ENCODE data around the gene BCL7A.

BCL7A gene

DNA sequence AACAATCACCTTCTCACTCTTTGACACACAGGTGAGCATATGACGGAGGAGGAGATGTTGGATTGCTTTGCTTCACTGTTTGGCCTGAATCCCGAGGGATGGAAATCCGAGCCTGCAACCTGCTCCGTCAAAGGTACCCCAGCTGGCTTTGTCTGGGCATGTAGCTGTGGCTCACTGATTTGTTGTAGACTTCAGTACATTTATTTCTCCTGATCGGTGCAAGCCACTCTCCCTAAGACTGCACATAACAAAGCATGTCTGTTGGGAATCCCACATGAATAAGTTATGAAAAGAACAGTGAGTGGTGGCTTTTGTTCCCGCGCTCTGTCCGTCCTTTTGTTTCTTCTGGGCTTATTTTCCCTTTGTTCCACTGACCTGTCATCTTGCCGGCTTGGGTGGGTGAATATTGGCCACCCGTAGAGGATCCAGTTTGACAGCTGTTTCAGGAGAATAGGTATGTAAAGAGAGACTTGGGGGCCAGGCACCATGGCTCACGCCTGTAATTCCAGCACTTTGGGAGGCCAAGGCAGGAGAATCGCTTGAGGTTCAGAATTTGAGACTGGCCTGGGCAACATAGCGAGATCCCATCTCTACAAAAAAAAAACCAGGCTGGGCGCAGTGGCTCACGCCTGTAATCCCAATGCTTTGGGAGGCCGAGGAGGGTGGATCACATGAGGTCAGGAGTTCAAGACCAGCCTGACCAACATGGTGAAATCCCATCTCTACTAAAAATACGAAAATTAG, 20.0 kb upstream of the BCL7A start:
- DNase-seq: no peak

DNA sequence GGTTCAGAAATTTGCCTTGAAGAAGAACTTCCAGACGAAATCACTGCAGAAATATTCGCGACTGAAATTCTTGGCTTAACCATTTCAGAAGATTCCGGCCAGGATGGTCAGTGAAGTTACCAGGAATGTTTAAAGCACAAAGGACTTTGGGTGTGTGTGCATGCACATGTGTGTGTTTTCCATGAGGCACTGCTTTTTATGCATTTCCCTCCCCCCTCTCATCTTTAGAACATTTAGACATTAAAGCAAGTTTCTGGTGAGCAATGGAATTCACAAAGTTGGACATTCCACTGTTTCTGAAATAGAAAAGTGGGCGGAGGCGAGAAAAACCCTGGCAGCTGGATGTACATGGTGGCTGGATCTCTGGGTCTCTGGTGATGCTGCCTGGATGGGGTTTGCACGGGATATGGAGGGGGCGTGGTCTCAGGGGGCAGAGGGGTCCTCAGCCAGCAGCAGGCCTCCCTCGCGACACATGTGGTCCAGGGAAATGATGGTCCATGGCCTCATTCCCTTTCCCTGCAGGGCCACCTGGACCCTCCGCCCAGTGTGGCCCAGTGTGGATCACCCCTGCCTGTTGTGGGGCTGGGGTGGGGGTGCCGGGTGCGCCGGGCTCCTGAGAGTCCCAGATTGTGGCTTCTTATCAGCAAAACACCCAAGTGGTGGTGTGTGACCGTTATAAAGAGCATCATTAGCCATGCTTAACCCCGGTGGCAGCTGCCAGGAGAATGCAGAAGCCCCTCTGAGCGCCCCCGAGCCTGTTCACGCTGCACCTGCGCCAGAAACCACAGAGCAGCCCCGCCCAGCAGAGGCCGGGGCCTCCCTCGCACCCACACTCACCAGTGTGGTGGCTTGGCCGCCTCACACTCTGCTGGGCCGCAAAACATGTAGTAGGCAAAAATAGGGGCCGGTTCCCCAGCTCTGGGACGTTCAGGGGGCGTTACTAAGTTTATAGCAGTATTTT, 17.8 kb upstream of the BCL7A start:
- DNase-seq: no peak

DNA sequence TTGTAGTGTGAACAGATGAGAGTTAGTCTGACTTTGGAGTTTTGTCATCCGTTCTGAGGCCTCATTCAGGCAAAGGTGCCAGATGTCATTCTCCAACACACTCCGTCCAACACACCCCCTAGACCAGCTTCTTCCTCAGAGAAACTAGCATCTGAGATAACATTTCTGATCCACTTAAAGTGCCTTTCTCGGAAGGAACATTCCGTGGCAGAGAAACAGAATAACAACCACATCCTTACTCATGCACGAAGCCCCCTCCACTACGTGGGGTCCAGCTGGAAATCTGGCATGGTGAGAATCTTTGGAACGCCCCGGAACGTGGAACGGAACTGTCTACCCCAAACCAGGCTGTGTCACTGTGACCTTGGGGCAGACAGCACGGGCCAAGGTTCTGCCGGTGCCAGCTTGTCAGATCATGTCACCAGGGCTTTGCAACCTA, 17.0 kb upstream of the BCL7A start:
- no peak for DNase-seq

DNA sequence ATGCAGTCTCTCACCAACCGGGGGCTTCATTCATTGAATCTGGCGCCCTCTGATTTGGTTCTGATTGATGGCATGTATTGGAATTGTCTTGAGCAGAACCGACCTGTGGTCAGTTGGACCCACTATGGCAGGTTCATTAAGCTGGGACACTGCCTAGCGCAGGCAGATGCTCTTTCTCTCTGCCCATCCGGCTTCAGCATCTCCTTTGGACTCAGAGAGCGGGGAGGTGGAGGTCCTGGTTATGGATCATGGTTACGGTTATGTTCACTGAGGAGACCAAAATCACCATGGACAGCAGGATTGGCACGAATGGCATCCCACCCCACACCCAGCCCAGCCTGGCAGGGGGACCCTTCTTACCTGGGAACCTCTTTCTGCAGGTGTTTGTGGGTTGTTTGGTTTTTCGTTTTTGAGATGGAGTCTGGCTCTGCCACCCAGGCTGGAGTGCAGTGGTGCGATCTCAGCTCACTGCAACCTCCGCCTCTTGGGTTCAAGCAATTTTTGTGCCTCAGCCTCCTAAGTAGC, 16.4 kb upstream of the BCL7A start:
- no peak for DNase-seq

DNA sequence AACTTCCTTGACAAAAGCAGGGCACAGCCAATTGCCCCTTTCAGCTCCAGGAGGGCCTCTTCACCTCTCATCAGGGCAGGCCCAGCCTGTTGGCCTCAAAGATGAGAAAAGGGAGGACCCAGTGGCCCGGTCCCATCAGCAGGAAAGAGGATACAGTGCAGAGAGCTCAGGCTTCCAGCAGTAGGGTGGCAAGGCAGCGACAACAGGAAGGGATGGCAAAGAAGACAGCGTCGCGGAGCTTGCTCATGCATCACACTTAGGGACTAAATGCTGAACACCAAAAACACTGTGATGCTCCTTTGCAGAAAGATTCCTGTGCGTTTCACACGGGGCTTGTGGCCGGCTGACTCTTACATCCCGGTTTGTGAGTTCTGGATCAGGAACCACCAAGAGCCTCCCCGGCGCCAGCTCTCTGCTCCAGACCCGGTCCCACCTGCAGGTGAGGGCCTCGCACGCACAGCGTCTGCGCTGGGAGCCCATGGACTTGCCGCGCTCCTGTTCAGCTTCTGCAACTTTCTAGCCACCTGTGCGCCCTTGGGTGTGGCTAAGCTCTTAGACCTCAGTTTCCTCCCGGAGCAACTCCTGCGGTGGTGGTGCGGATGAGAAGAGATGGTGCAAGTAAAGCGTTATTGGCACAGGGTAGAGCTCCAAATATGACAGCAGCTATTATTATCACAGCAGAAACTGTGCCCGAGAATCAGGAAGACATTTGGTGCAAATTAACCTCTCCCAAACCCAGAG, 15.3 kb upstream of the BCL7A start:
- DNase-seq: peak in 1 of 5 experiments; percentile 78

DNA sequence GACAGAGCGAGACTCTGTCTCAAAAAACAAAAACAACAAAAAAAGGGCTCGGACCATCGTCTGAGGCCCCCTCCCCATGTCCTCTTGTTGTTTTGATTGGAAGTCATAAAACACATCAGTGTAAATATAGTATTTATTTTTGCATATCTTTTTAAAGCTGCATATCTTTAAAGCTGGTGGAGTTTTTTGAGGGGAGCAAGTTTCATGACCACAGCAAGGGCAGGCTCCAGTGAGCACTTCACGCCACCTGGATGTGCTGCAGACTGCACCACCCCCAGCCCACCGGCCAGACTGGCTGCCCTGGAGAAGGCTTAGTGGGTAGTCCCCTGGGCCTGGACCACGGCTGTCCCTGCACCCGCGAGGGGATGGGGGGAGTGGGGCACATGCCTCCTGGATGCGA, 11.9 kb upstream of the BCL7A start:
- no peak for DNase-seq

DNA sequence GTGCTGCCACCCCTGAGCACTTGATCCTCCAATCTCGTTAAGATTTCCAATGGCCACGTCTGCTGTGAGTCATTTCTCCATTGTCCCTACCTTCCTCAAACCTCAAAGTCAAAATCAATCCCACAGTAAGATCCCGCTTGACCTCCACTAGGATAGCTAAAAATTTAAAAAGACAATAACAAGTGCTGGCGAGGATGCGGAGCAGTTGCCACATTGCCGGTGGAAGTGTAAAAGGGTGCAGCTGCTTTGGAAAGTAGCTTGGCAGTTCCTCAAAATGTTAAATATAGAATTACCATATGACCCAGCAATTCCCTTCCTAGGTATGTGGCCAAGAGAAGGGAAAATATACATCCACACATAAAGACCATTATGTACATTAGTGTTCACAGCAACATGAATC, 9.5 kb upstream of the BCL7A start:
- no peak for DNase-seq

DNA sequence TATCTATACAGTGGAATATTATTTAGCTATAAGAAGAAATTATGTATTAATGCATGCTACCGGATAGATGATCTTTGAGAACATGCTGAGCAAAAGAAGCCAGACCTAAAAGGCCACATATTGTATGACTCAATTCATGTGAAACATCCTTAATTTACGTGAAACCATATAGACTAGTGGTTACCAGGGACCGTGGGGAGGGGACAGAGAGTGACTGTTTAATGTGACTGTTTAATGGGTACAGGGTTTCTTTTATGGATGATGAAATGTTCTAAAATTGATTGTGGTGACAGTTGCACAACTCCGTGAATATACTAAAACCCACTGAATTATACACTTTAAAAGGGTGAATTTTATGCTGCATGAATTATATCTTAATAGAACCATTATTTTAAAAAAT, 8.5 kb upstream of the BCL7A start:
- no peak for DNase-seq

DNA sequence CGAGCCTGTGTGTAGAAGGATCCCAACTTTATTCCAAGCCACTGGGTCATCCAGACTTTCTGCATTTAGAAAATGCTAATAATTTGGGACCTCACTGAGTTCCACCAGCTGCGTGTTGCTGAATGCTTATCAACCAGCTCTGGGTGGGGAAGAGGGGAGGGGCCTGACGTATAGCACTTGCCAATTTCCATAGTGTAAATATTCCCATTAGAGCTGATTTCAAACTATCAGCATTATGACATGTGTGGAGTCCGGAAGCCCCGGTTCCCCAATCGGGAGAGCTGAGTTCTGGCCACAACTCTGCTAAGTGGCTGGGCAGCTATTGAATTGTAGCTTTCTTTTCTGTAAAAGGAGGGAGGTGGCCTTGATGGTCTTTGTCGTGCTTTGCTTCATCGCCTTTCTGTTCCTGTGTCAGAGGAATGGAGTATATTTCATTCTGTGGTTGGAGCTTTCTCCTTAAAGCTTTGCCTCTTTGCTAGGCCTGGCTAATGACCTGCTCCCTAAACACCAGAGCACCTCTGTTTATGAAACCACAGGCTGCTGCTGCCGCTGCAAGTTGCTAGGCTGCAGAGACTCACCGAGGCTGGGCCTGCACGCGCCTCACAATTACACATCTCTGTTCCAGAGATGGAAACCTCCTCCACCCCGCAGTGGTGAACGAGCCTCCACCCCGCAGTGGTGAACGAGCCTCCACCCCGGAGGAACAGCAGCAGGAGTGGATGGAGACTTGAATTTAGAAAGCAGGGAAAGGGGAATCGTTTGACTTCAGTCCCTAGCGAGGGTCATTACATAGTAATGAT, 7.7 kb upstream of the BCL7A start:
- DNase-seq: peak in 1 of 5 experiments; percentile 27

DNA sequence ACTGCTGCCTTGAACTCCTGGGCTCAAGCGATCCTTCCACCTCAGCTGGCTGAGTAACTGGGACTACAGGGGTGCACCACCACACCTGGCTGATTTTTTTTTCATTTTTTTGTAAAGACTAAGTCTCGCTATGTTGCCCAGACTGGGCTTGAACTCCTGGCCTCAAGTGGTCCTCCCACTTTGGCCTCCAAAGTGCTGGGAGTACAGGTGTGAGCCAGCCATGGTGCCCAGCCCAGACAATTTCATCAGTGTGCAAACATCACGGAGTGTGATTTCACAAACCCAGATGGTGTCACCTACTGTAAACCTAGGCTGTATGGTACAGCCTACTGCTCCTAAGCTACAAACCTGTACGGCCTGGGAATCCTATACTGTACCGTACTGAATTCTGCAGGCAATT, 6.9 kb upstream of the BCL7A start:
- no peak for DNase-seq

DNA sequence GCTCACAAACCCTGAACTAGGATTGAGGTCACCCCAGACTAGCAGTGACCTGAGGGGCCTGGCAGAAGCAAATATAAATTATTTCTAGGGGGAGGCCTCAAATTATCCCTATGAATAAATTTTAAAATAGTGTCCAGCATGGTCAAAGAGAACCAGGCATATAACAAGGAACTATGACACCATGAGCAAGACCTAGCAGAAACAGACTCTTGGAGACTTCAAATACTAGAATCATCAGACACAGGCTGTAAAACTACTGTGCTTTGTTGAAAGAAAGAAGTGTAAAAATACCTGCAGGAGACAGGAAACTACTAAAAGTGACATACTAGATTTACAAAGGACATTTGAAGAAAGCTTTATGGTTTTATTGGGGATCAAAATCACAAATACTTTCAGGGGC, 3.2 kb upstream of the BCL7A start:
- no peak for DNase-seq

DNA sequence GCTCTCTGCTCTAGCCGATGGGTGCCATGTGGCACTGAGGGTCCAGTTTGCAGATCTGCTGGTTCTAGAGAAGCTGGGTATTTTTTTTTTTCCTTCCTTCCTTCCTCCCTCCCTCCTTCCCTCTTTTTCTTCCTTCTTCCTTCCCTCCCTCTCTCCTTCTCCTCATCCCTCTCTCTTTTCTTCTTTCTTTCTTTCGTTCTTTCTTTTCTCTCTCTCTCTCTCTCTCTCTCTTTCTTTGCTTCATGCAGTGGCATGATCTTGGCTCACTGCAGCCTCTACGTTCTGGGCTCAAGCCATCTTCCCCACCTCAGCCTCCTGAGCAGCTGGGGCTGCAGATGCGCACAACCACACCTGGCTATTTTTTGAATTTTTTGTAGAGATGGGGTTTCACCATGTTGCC, 2.7 kb upstream of the BCL7A start:
- DNase-seq: no peak

DNA sequence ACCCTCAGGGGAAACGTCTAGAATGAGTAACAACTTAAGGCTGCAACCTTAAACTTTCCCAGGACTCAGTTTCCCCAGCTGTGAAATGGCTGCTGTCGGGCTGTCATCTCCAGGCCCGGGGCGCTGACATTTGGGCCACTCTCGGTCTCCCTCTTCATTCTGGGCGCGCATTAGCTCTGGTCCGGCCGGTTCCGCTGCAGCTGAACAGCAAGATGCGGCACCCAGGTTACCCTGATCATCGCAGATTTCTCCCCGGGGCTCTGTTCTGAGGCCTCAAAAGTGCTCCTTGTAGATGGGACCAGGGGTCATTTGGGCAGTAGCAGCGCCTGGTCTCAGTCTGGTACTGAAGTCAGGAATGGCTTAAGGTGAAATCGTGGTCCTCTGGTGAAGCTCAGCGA, 890 bp upstream of the BCL7A start:
- DNase-seq: no peak

DNA sequence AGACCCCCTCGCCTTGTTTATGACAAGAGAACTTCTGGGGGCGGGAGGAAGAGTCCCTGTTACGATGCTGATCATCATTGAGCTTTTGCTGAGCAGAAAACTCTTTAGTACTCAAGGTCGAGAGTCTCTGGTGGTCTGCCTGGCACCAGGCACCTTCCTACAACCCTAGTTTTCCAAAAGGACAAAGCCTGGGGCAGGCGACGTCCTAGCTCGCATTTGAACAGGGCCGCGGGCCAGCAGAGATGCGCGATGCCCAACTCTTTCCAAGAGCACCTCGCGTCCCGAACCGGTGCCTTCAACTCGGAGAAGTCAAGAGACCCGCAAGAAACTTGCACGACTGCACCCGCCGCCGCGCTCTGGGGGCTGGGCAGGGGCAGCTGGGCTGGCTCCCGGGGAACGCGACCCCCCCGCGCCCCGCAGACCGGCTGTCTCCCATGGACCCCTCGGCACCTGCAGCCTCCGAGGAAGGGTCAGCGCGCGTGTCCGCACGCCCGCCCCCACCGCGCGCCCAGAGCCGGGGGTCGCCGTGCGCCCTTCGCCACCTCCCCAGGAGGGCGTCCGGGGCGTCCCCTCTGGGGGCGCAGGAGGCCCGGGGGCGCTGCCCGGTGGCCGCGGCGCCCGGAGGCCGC, 377 bp upstream of the BCL7A start:
- peak in 1 of 5 experiments; percentile 37 for DNase-seq

DNA sequence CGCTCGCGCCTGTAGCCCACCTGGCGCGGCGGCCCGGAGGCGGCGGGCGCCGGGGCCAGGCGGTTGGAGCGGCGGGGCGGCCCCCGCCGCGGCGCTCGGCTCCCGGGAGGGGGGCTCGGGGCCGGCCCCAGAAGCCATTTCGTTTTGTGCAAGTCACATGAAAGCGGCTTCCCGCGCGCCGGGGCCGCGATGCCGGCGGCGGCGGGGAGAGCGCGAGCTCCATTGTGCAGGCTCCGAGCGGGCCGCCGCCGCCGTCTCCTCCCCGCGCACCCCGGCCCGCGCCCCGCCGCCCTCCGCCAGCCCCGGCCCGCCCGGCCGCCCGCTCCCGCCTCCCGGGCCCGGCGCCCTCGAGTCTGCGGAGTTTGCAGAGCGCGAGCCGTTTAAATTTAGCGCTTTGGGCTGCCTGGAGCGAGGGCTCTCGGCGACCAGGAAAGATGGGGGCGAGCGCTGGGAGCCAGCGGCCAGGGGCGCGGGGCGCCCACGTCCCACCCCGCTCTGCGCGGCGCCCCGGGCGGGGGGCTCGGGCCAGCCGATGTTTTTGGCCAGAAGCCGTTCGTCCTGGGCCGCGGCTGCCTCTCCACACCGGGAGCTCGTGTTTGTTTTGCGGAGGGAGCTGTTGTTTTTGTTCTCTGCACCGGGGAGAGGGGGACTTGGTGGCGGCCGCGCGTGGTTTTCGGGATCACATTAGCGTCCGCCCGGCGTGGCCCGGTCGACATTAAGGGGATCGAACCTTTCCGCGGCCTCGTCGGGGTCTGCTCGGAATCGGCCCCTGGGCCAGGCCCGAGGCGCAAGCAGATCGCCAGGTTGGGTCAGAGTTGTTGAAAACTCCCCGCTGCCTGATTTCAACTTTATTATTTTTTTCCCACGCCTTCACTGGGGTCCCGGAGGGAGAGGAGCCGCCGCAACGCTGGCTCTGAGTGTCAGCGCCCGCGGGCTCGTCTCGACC, 982 bp downstream of the BCL7A start:
- peak in 3 of 5 experiments; percentile 12 to 67 (median 28) for DNase-seq

DNA sequence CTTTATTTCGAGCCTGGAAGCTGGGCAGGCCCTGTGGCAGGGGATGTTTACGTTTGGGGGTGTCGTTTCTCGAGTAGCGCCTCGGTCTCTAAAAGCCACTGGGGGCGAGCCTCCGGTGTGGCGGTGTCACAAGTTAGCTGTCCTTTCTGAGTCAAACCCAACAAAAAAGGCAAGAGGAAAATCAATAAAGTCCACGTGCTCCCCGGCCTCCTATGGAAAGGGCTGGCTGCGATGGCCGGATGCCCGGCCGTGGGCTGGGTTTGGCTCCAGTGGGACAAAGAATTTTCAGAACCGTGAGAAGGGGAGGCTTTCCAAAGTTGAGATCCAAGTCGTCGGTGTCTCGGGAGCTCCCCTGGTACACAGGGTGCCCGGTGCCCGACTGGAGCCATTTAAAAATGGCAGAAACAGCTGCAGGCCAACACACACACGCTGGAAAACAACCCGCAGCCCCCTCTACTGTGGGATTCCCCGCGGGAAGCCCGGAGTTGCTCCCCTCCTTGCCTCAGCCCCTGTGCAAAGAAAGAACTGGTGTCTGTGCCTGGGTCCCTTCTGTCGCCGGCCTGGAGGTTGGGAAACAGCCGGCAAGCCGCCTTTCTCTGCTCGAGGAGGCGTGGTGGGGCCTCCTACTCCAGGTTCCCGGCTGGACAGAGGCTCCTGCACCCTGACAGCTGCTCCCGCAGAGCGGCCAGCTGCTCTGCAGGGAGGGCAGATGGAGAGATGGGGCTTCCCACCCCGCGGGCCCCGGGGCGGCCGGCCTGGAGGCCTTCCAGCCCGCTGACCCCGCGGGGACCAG, 1.9 kb downstream of the BCL7A start:
- DNase-seq: peak in 1 of 5 experiments; percentile 11

DNA sequence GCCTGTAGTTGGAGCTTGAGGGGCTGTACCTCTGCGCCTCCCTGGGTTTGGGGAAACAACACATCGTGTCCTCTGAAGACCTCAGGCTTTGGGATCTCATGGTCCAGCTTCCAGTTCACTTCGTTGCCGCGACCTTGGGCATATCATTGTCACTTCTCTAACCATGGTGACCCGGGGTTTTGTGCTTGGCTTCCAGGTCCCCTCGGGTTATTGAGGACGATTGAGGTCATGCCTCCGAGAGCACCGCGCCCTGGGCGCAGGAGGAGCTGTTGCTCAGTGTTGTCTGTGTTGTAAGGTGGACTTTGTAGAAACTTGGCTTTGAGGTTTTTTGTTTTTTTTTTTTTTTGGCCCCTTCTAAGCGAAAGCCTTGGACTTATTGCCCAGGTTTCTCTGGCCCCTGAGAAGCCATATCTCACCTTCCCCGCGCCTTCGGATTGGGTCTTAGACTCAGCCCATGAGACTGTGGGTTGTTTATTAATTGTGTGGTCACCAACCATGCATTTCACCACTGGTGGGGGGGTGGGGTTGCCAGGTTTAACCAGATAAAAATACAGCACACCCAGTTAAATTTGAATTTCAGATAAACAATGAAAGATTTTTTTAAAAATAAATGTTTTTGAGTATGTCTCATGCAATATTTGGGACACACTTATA, 2.6 kb downstream of the BCL7A start:
- no peak for DNase-seq

DNA sequence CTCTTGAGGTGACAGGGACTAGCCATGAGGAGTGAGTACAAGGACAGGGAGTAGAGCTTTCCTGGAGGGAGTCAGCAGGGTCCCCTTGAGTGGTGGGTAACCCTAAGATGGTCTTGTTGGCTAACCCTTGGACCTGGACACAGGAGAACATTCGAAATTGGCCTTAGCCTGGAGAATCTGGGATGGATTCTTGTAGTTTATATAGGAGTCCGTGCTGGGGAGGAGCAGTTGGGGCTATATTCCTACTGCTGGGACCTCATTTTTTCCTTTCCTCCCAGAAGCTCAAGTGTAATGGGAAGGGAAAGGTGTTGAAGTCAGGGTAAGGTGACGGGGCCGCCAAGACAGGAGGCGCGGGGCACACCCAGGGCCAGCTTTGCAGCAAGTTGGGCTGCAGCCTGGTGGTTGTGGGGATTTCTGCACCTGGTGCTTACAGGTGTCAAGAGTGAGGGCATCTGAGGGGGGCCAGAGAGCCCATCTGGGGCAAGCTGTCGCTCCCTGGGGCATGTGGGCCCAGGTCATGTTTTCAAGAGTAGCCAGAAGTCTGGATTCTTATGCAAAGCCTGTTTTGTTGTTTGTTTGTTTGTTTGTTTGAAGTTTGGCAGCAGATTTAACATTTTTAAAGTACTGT, 5.1 kb downstream of the BCL7A start:
- no peak for DNase-seq
